SK-N-SH (cell line): ENCODE measurements around the gene SHB. TPM values are rescaled to one million over a fixed set of nuclear protein-coding genes. Genes with fewer than 3 reads are reported as not detected.

Source experiments
- CTCF ChIA-PET: fragments of 300-600, 350-600 bp; formaldehyde crosslinking; extraction: SDS; loops from one replicate; lab custom pipeline; 2021; lab: Yijun Ruan, JAX
- POLR2A ChIA-PET: fragments of 350-600 bp; sonication (Branson Sonifier 250); formaldehyde crosslinking; extraction: SDS; loops from one replicate; lab custom pipeline; 2020; ENCODE audit warnings: antibody characterized with exemption, inconsistent platforms; lab: Yijun Ruan, JAX
- DNase-seq: peaks from one replicate; pipeline ENCODE4 v3.0.0; 2012
- H2AFZ ChIP-seq: fragments of 200-600 bp; sonication (generic); 2 replicates; pipeline ENCODE4 v1.8.1; 2016; ENCODE audit warnings: antibody characterized with exemption, mild to moderate bottlenecking, low read depth
- H3F3A ChIP-seq: fragments of 200-600 bp; sonication (generic); replicated peaks from 2 replicates; pipeline ENCODE3; 2016; ENCODE audit warnings: antibody characterized with exemption, mild to moderate bottlenecking; ENCODE audit not compliant: insufficient read depth
- H3K27ac ChIP-seq, 2 experiments: fragments of 200-500 bp in 1 of 2; fragments of 200-600 bp in 1 of 2; sonication (Bioruptor generic) in 1 of 2; sonication (generic), shearing (Covaris generic) in 1 of 2; 2 replicates each; pipeline versions ENCODE4 v1.5.1 to v1.6.1; 2014 to 2016; ENCODE audit warnings: low read depth in 2 of 2, inconsistent platforms in 1 of 2, low read length in 1 of 2, mild to moderate bottlenecking in 1 of 2, mixed read lengths in 1 of 2
- H3K27me3 ChIP-seq: fragments of 200-600 bp; sonication (generic), shearing (Covaris generic); 2 replicates; pipeline ENCODE4 v1.6.1; 2016; ENCODE audit warnings: mixed run types; ENCODE audit not compliant: insufficient read depth
- H3K36me3 ChIP-seq, 2 experiments: fragments of 200-500 bp in 1 of 2; fragments of 200-600 bp in 1 of 2; sonication (Bioruptor generic) in 1 of 2; sonication (generic) in 1 of 2; replicated peaks in 1 of 2; 2 replicates each; pipeline versions ENCODE3 to v1.5.1; 2014 to 2016; ENCODE audit warnings: low read length in 1 of 2, mild to moderate bottlenecking in 1 of 2; ENCODE audit not compliant: insufficient read depth in 2 of 2, control insufficient read depth in 1 of 2
- H3K4me1 ChIP-seq, 2 experiments: fragments of 200-500 bp in 1 of 2; fragments of 200-600 bp in 1 of 2; sonication (Bioruptor generic) in 1 of 2; sonication (generic), shearing (Covaris generic) in 1 of 2; 2 replicates each; pipeline versions ENCODE4 v1.5.1 to v1.6.1; 2014 to 2016; ENCODE audit warnings: low read depth in 1 of 2, low read length in 1 of 2, mixed run types in 1 of 2; ENCODE audit not compliant: insufficient read depth in 2 of 2, control insufficient read depth in 1 of 2
- H3K4me2 ChIP-seq: fragments of 200-600 bp; sonication (generic), shearing (Covaris generic); 2 replicates; pipeline ENCODE4 v1.6.1; 2017; ENCODE audit warnings: mixed run types
- H3K4me3 ChIP-seq, 2 experiments: fragments of 200-500 bp in 1 of 2; fragments of 200-600 bp in 1 of 2; sonication (Bioruptor generic) in 1 of 2; sonication (generic), shearing (Covaris generic) in 1 of 2; 2 replicates each; pipeline versions ENCODE4 v1.5.1 to v1.8.1; 2014 to 2016; ENCODE audit warnings: low read depth in 2 of 2, inconsistent platforms in 1 of 2, low read length in 1 of 2, mild to moderate bottlenecking in 1 of 2, mixed read lengths in 1 of 2, moderate library complexity in 1 of 2
- H3K79me2 ChIP-seq: fragments of 200-600 bp; sonication (generic); 2 replicates; pipeline ENCODE4 v1.8.1; 2017; ENCODE audit warnings: mild to moderate bottlenecking; ENCODE audit not compliant: insufficient read depth
- H3K9ac ChIP-seq: fragments of 200-600 bp; sonication (generic); 2 replicates; pipeline ENCODE4 v1.6.1; 2017; ENCODE audit warnings: mixed run types
- H3K9me2 ChIP-seq: fragments of 200-600 bp; sonication (generic); 2 replicates; pipeline ENCODE4 v1.6.1; 2017; ENCODE audit warnings: mixed run types
- H3K9me3 ChIP-seq: fragments of 200-600 bp; sonication (generic); 2 replicates; pipeline ENCODE4 v1.6.1; 2017; ENCODE audit warnings: mixed run types, mild to moderate bottlenecking, moderate library complexity
- H4K20me1 ChIP-seq: fragments of 200-600 bp; sonication (generic); 2 replicates; pipeline ENCODE4 v1.6.1; 2017; ENCODE audit warnings: mild to moderate bottlenecking, mixed run types; ENCODE audit not compliant: insufficient read depth
- EP300 ChIP-seq, 2 experiments: IDR thresholded peaks; 2 replicates each; pipeline versions ENCODE4 v1.4.0 to v1.6.1; 2012; ENCODE audit warnings: borderline replicate concordance in 1 of 2, low read depth in 1 of 2, low read length in 1 of 2
- EZH2phosphoT487 ChIP-seq: fragments of 200-600 bp; sonication (generic); IDR thresholded peaks from 2 replicates; pipeline ENCODE4 v1.6.1; 2017; ENCODE audit warnings: low read depth, mixed run types, mild to moderate bottlenecking, antibody characterized with exemption, moderate library complexity, borderline replicate concordance
- MXI1 ChIP-seq: IDR thresholded peaks from 2 replicates; pipeline ENCODE4 v1.6.1; 2012; ENCODE audit warnings: mild to moderate bottlenecking, low read depth, low read length, improper control_type of control experiment
- NFIC ChIP-seq: IDR thresholded peaks from 2 replicates; pipeline ENCODE4 v1.4.0; 2012; ENCODE audit warnings: borderline replicate concordance
- NRF1 ChIP-seq: IDR thresholded peaks from 2 replicates; pipeline ENCODE4 v1.6.1; 2012; ENCODE audit warnings: low read depth, mild to moderate bottlenecking, low read length
- RAD21 ChIP-seq: IDR thresholded peaks from 2 replicates; pipeline ENCODE4 v1.6.1; 2012; ENCODE audit warnings: mild to moderate bottlenecking, low read length
- TCF12 ChIP-seq: IDR thresholded peaks from 2 replicates; pipeline ENCODE4 v1.4.0; 2012
- TEAD4 ChIP-seq: IDR thresholded peaks from 2 replicates; pipeline ENCODE4 v1.4.0; 2012; ENCODE audit warnings: mild to moderate bottlenecking, borderline replicate concordance; ENCODE audit not compliant: insufficient read depth
- polyA plus RNA-seq, 3 experiments: library from polyadenylated mRNA; depleted of rRNA; stranded (reverse); fragments of >200 nt; gene quantifications; 2 replicates each; pipeline ENCODE4 v1.2.3, GENCODE V29; 2012
- TF ChIP-seq, protein P1 (sequence below): IDR thresholded peaks from 2 replicates; pipeline ENCODE4 v1.6.1; 2012; ENCODE audit warnings: mild to moderate bottlenecking, low read depth, low read length, moderate library complexity
- TF ChIP-seq, protein P2 (sequence below): IDR thresholded peaks from 2 replicates; pipeline ENCODE4 v1.4.0; 2012; ENCODE audit warnings: low read depth, borderline replicate concordance
- TF ChIP-seq, protein P3 (sequence below): IDR thresholded peaks from 2 replicates; pipeline ENCODE4; 2012
- TF ChIP-seq, protein P4 (sequence below): IDR thresholded peaks from 2 replicates; pipeline ENCODE4 v1.4.0; 2012; ENCODE audit warnings: low read depth, borderline replicate concordance

Gene SHB
- polyA plus RNA-seq, 1 of the 3 experiments (the other 2 are of a cell fraction): 26.0 TPM

DNA sequence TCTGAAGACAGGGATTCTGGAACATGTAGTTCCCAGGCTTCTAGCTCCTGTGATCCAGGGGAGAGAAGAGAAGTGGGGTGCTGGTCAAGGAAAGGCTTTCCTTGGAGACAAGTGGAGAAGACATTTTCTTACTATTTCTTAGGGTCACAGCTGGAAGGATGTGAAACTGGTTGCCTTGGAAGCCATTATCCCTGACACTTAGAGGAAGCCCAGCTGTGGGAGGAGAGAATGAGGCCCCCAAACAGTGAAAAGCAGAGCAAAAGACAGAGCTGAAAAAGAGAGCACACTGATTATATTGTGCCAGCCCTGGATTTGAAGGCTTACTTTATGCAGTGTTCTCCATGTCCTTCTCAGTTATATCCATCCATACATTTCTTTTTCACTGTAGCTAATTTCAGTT is 17.5 kb upstream of the SHB start:
- TF ChIP-seq EP300 (IDR thresholded peaks at IDR 0.05; ENCODE audit: borderline replicate concordance in 1 of 2, low read depth in 1 of 2, low read length in 1 of 2) (no peak), TCF12 (no peak), MXI1 (no peak), EZH2phosphoT487 (no peak), TEAD4 (no peak), NRF1 (no peak), RAD21 (no peak), NFIC (no peak)
- TF ChIP-seq, protein P1, sequence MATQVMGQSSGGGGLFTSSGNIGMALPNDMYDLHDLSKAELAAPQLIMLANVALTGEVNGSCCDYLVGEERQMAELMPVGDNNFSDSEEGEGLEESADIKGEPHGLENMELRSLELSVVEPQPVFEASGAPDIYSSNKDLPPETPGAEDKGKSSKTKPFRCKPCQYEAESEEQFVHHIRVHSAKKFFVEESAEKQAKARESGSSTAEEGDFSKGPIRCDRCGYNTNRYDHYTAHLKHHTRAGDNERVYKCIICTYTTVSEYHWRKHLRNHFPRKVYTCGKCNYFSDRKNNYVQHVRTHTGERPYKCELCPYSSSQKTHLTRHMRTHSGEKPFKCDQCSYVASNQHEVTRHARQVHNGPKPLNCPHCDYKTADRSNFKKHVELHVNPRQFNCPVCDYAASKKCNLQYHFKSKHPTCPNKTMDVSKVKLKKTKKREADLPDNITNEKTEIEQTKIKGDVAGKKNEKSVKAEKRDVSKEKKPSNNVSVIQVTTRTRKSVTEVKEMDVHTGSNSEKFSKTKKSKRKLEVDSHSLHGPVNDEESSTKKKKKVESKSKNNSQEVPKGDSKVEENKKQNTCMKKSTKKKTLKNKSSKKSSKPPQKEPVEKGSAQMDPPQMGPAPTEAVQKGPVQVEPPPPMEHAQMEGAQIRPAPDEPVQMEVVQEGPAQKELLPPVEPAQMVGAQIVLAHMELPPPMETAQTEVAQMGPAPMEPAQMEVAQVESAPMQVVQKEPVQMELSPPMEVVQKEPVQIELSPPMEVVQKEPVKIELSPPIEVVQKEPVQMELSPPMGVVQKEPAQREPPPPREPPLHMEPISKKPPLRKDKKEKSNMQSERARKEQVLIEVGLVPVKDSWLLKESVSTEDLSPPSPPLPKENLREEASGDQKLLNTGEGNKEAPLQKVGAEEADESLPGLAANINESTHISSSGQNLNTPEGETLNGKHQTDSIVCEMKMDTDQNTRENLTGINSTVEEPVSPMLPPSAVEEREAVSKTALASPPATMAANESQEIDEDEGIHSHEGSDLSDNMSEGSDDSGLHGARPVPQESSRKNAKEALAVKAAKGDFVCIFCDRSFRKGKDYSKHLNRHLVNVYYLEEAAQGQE: no peak
- TF ChIP-seq, protein P2, sequence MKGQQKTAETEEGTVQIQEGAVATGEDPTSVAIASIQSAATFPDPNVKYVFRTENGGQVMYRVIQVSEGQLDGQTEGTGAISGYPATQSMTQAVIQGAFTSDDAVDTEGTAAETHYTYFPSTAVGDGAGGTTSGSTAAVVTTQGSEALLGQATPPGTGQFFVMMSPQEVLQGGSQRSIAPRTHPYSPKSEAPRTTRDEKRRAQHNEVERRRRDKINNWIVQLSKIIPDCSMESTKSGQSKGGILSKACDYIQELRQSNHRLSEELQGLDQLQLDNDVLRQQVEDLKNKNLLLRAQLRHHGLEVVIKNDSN: no peak
- TF ChIP-seq, protein P3, sequence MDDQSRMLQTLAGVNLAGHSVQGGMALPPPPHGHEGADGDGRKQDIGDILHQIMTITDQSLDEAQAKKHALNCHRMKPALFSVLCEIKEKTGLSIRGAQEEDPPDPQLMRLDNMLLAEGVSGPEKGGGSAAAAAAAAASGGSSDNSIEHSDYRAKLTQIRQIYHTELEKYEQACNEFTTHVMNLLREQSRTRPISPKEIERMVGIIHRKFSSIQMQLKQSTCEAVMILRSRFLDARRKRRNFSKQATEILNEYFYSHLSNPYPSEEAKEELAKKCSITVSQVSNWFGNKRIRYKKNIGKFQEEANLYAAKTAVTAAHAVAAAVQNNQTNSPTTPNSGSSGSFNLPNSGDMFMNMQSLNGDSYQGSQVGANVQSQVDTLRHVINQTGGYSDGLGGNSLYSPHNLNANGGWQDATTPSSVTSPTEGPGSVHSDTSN: no peak
- TF ChIP-seq, protein P4, sequence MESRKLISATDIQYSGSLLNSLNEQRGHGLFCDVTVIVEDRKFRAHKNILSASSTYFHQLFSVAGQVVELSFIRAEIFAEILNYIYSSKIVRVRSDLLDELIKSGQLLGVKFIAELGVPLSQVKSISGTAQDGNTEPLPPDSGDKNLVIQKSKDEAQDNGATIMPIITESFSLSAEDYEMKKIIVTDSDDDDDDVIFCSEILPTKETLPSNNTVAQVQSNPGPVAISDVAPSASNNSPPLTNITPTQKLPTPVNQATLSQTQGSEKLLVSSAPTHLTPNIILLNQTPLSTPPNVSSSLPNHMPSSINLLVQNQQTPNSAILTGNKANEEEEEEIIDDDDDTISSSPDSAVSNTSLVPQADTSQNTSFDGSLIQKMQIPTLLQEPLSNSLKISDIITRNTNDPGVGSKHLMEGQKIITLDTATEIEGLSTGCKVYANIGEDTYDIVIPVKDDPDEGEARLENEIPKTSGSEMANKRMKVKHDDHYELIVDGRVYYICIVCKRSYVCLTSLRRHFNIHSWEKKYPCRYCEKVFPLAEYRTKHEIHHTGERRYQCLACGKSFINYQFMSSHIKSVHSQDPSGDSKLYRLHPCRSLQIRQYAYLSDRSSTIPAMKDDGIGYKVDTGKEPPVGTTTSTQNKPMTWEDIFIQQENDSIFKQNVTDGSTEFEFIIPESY: no peak
- Histone ChIP-seq H2AFZ (no peak overlapping the region), H3K36me3 (no peaks in the 10 kb centered on the region), H3K4me1 (peaks cover 0 to 18% of the 10 kb centered on the region in 2 experiments; a peak in 2 of 4 replicates), H3K27me3 (no peaks in the 10 kb centered on the region), H3K9ac (no peak overlapping the region), H3K4me2 (no peak overlapping the region), H3K4me3 (no peak overlapping the region), H4K20me1 (no peaks in the 10 kb centered on the region), H3K27ac (no peak overlapping the region), H3F3A (no peaks in the 10 kb centered on the region), H3K79me2 (no peaks in the 10 kb centered on the region), H3K9me3 (no peaks in the 10 kb centered on the region), H3K9me2 (no peaks in the 10 kb centered on the region)
- ChIA-PET POLR2A (no interaction called here), CTCF (interaction anchor here (0.6 to 6.0 kb wide), 8 partner anchors 21 to 276 kb away, joined by 3 to 68 read pairs (median 24); no protein-coding TSS in a partner anchor)
- DNase-seq: no peak
